HG03196 (cell line): ENCODE results near the gene ALDH1A2.
"Not testable (repeated sequence)": the region's sequence is repeated elsewhere in the genome, so short reads cannot be mapped to it uniquely, and the experiment has no call there.

ENCODE experiments used
- ATAC-seq: cut with Tn5 transposase; IDR thresholded peaks from one replicate; pipeline ENCODE4 v1.9.1; 2021; ENCODE audit not compliant: unreplicated experiment

Gene ALDH1A2

DNA sequence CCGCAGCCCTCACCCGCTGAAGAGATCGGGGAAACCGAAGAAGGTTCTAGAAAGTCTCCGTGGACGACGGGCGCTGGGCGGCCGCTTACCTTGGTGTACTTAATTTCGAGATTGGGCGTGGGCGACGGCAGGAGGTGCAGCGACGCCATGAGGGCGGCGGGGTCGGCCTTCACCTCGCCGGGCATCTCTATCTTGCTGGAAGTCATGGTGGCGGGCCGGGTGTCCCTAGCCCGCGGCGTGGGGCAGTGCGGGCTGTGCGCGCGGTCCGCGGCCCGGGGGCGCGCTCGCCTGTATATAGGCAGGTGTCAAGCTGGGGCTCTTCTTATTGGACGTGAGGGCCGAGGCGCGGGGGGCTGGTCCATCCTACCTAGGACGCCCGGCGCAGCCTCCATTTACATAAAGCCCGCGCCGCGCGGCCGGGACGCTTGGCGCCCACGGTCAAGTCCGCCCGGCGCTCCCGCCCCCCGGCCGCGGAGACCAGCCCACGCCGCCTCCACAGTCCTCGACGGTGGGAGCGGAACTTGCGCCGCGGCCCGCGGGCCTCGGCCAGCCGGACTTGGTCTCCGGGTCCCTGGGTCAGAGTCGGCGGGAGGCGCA, at the start of gene ALDH1A2:
TSS of gene ALDH1A2 (minus strand) at position 267 of the 597 bp plus-strand sequence. CDS start at position 206, 61 bp downstream.
- no peak for ATAC-seq

DNA sequence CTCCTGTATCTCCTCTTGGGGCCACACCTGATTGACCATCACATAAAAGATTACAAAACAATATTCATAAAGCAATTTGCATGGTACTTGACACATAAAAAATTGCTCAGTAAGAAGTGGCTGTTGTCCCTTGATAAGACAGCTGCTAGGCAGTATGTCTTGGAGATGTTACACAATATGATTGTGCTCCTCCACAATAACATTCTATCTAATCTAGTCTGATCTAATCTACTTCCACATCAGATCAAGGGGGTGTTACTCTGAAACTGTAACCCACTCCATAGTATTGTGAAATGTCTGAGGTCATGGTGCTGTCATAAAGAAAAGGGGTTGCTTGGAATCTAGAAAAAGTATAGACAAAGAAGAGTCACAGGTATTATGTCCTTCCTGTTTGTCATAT, 49.3 kb upstream of the ALDH1A2 start:
- ATAC-seq: no peak

DNA sequence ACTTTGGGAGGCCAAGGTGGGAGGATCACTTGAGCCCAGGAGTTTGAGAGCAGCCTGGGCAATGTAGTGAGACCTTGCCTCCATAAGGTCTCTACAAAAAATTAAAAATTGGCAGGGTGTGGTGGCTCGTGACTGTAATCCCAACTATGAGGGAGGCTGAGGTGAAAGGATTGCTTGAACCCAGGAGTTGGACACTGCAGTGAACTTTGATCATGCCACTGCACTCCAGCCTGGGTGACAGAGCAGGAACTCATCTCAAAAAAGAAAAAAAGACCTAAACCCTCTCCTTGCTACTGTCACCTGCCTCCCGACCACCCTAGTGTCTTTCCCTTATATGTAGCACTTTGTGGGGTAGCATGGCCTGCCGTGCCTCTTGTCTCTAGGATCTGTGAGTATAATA, 48.9 kb upstream of the ALDH1A2 start:
- ATAC-seq: no peak

DNA sequence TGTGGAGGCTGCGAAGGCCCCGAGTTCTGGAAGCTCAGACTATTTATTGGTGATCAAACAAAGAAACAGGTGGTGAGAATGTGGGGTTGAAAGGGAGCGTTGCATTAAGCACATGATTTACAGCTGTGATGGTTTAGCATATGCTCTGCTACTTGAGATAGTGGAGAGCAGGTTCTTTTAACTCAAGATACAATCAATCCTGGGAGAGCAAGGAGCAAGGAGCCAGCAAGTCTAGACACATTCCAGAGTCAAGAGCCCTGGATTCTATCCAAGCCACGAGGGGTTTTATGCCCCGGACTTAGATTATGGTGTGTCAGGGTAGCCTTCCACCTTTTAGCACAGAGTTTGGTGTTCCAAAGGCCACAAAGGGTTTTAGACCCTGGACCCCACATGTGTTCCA, 47.8 kb upstream of the ALDH1A2 start:
- not testable (repeated sequence) for ATAC-seq

DNA sequence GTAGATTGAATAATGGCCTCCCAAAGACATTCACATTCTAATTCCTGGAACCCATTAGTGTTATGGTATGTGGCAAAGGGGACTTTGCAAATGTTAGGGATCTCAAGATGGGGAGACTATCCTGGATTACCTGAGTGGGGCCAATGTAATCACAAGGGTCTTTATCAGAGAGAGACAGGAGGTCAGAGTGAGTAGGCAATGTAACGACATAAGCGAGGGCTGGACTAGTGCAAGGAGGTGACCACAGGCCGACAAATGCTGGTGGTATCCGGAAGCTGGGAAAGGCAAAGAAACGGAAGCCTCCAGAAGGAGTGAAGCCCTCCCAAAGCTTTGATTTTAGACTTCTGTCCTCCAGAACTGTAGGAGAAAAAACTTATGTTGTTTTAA, 46.2 kb upstream of the ALDH1A2 start:
- no peak for ATAC-seq

DNA sequence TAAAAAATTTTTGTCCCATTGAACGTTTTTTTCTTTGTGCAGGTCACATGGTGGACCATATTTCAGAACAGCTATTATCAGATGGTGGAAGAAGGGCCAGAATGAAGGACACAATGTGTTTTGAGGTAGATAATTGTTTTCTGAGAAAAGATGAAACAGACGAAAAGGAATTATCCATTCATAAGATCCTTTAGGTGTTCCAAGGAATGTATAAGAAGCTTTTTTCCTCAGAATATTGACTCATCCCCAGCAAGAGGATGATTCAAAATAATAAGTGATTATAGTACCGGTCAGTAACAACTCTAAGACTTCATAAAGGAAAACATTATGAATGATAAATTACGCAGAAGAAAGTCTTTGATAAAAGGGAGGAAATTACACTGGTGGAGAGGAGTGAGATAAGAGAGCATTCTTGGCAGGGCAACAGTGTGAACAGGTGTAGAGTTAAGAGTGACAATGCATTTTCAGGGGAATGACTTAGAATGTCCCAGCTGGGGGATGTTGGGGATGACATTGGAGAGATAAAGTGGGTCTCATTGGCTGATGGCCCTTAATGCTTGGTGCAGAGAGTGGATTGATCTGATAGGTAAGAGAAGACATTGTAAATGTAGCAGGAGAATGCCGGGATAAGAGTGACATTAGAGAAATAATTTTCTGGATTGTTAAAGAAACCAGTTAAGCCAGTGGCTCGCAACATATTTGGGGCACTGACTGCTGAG, 45.6 kb upstream of the ALDH1A2 start:
- ATAC-seq: no peak

DNA sequence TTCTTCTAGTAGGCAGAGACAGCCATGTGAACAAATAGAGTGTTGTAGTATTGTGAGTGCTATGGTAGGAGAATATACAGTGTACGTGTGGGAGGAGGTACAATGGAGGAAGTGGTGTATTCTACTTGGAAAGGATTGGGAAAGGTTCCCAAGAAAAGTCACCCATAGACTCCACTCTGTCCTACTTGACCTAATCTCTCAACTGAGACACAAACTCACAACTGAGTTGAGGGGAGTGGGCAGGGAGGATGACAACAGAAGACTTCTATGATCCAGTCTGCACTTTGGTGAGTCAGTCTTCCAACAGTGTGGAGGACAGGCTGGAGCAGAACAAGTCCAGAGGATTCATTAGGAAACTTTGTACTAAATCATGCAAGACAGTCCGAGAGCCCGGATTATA, 43.9 kb upstream of the ALDH1A2 start:
- ATAC-seq: no peak

DNA sequence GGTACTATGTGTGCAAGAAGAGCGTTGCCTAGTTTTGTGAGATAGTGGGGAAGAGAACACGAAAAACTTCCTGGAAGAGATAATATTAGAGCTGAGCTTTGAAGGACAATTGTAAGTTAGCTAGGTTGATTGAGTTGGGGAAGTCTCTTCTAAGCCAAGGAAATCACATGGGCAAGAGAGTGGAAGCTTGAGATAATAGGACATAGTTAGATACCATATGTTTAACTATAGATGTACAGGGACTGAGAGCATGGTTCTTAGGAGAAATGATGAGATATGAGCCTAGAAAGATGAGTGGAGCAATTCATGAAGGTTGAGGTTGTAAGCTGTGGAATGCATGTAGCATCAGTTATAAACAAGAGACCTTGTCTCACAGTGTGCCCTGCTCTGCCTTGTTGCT, 42.6 kb upstream of the ALDH1A2 start:
- ATAC-seq: no peak

DNA sequence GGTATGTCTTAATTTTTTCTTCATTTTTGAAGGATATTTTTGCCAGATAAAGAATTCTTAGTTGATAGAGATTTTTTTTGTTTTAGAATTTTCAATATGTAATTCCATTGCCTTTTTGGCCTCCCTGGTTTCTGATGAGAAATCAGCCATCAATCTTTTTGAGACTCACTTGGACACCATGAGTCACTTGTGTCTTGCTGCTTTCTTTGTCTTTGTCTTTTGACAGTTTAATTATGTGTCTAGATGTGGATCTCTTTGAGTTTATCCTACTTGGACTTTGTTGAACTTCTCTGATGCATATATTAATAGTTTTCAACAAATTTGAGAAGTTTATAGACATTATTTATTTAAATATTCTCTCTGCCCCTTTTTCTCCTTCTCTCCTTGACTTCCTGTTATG, 38.0 kb upstream of the ALDH1A2 start:
- ATAC-seq: no peak

DNA sequence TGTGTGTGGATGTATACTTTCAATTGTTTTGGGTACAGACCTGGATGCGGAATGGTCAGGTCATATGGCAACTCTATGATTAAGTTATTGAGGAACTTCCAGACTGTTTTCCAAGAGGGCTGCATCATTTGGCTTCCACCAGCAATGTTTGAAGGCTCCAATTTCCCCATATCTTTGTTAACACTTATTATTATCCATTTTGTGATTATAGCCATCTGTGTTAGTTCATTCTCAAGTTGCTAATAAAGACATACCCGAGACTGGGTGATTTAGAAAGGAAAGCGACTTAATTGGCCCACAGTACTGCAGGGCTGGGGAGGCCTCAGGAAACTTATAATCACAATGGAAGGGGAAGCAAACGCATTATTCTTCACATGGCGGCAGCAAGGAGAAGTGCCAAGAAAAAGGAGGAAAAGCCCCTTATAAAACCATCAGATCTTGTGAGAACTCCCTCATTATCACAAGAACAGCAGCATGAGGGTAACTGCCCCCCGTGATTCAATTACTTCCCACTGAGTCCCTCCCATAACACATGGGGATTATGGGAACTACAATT, 31.1 kb upstream of the ALDH1A2 start:
- ATAC-seq: no peak

DNA sequence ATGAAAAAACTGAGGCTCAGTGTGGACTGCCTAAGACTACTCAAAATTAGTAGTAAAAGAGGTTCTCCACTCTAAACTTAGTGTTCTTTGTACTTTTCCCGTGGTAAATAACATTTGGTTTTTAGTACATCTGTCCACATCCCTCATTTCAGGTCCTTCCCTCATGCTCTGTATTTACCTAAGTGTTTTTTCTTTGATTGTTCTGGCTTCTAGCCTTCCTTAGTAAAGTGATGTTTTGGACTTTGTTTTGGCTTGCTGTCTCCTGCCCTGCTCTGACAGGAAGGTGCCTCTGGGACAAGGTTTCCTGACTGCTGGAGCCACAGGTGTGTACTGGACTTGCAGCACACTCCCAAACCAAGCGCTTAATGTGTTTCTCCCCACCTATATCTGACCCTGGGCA, 29.9 kb upstream of the ALDH1A2 start:
- no peak for ATAC-seq

DNA sequence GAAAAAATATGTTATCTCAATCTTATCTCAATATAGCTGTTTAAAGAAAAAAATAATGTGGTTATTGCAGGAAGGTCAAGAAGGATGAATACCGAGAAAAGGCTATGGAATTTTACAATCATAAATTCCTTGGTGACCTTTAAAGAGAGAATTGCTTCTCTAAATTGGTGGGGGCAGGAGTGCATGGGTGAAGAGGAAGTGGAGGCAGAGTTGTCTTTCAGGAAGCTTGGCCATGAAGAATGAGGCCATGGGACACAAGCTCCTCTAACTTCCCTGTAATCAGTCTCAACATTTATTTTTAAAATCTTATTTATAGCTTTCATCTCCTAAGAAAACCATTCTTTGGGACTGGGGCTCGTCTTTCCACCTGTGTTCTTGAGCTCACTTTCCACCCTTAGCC, 22.4 kb upstream of the ALDH1A2 start:
- no peak for ATAC-seq

DNA sequence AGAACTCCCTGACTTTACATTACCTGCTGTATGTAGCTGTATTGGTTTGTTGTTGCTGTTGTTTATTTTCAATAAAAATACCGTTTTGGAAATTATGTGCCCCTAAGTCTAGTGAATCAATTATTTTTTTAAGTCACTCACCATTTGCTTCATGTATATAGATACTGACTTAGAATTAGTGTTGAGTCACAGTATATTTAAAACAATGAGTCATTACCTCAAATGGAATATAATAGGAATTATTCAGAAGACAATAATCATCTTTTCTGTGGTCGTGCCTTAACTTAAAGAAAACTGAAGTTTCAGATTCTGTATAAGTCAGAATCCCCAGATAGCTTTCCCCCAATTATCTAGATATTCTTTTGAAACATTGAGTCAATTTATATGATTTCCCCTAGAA, 21.0 kb upstream of the ALDH1A2 start:
- ATAC-seq: no peak

DNA sequence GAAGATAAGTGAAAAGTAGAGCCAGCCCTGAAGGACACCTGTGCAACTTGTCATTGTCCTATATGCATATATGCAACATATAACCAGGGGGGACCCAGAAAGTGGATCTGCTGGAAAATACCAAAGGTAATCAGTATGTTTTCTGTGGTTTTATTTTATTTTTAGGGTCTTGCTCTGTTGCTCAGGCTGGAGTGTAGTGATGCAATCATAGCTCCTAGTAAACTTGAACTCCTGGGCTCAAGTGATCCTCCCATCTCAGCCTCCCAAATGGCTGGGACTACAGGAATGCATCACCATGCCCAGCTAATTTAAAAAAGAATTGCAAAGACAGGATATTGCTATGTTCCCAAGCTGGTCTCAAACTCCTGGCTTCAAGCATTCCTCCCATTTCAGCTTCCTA, 18.0 kb upstream of the ALDH1A2 start:
- no peak for ATAC-seq

DNA sequence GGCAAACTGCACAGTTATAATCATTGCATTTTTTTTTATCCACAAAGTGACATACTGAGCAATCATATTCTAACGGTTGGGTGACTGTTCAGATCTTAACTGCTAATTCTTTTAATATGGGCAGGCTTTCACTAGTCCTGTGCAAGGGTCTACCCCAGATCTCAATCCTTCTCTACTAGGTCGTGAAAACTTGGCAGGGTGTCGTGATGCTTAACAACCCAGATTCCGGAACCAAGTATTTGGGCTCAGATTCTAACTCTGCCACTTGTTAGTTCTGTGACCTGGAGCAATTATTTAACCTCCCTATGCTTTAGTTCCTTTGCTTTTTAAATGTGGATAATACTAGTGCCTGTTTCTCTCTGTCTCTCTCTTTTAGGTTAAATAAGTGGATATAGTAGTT, 16.4 kb upstream of the ALDH1A2 start:
- ATAC-seq: no peak

DNA sequence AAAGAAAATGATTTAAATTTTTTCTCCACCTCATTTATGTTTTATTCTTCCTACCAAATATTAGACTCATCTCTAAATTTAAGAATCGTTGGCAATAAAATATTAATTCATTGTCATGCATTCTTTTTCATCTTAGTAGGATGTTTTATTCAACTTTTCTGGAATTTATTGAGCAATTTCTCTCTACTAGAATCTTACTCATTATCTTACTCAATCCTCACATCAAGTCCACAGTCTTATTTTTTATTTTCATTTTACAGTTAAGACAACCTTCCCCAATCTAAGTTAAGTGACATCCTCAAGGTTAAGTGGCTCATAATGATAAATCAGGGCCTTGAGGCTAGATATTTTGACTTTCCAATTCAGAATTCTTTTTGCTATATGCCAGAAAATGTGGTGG, 15.9 kb upstream of the ALDH1A2 start:
- ATAC-seq: no peak

DNA sequence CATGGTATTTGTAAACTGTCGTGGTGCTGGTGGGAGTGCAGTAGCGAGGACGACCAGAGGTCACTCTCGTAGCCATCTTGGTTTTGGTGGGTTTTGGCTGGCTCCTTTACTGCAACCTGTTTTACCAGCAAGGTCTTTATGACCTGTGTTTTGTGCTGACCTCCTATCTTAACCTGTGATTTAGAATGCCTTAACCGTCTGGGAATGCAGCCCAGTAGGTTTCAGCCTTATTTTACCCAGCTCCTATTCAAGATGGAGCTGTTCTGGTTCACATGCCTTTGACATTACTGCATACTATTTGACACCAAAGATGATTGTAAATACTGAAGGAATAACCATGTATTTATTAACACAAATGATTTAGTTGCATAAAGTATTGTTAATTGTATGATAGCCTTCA, 15.4 kb upstream of the ALDH1A2 start:
- not testable (repeated sequence) for ATAC-seq

DNA sequence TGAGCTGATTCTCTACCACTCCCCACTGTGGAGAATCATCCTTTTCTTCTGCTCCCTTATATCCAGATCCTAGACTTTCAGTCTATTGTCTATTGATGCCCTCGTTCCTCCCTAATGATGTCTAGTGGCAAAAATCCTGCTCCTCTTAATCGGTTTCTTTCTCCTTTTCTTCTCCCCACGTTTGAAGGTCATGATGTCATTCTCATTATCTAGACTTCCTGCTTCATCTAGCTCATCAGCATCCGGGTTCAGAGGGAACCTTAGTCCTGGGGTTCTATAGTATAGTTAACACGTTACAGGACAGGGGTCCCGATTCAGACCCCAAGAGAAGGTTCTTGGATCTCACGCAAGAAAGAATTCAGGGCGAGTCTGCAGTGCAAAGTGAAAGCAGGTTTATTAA, 14.9 kb upstream of the ALDH1A2 start:
- ATAC-seq: no peak

DNA sequence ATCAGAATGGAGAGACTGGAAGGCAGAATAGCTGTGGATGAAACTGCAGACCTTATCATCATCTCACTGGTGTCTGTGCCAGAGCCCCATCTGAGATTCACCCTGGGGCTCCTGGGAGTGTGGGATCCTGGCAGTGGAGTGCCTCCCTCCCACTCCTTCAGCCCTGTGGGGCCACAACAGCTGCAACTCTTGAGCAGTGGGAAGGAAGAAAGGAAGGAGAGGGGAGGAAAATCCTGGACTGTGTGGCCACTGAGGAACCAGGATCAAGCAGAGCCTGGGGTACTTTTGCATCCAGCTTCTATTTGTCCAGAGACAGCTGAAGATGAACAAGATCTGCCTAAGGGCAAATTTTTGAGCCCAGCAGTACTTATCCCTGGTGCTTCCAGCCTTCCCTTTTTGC, 13.1 kb upstream of the ALDH1A2 start:
- ATAC-seq: no peak

DNA sequence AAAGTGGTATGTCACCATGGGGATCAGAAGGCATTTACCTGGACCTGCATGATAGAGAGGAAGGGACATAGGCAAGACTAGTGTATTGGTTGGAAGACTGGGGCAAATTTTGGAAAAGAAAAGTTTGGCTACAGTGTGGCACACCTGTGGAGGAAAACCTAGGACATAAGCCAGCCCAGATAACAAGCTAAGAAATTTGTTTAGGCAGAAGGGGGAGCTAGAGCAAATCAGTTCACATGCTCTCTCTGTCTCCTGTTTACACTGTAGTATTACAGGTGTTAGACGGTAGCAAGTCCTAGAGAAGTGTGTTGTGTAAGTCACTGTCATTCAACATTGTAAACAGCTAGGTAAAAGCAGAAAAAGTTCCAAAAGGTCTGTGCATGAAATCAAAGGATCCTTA, 11.9 kb upstream of the ALDH1A2 start:
- no peak for ATAC-seq

DNA sequence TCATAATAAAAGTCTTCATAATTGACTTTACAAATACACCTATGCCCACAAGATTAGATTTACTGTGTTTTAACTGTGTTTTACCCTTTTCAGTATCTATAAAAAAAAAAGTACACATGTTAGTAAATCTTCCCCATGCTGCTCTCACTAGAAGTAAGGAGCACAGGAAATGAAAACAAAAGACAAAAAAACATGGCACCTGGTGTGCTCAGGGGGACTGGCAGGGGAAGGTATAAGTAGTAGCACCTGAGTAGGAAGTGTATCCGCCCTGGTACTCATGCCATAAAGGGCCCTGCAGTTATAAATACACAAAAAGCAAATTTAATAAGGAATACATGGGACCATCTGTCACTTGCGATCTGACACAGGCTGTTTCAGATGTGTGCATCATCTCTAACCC, 8.9 kb upstream of the ALDH1A2 start:
- no peak for ATAC-seq

DNA sequence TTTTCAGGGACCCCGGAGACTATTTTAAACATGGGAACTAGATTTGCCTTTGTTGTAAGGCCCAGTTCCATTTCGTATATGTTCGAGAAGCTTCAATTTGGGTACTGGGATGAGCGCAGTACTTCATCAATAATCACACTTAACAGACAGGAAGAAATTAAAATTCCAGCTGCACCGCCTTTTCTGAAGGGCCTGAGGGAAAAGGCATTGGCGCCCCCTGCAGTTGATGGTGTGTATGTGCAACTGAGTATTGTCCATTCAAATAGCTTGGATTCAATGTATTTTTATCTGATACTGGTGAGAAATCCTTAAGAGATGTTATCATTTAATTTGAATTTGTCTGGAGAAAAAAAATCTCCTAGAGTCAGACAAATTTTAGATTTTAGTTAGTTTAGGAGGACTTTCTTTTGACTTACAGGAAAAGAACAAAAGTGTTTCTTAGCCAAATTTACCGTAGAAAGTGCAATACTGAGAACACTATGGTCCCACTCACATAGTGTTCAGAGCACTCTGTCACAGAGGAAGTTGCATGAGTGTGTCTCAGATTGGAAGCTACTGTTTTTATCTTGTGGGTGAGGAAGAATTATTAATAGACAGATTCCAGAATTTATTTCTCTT, 5.4 kb upstream of the ALDH1A2 start:
- ATAC-seq: no peak
